Large intestine (tissue), 3 donors: ENCODE data around the gene TSNAX. TPM values are rescaled to one million over a fixed set of nuclear protein-coding genes. Genes with fewer than 3 reads are reported as not detected.
A peak's percentile ranks its signal among the peaks of the same experiment; 100 is the strongest.
"Not testable (repeated sequence)": the region's sequence is repeated elsewhere in the genome, so short reads cannot be mapped to it uniquely, and the experiment has no call there.

Experiments used
- DNase-seq, 2 donors: peaks; one replicate each; pipeline versions ENCODE4 v3.0.0 to v3.0.0-alpha.2; 2013
- H3K27ac ChIP-seq: one replicate; pipeline ENCODE4 v1.5.1; 2013; ENCODE audit warnings: low read length
- H3K27me3 ChIP-seq: 2 replicates; pipeline ENCODE4 v1.6.1; 2013; ENCODE audit warnings: low read length; ENCODE audit not compliant: control insufficient read depth, insufficient read depth
- H3K36me3 ChIP-seq: 2 replicates; pipeline ENCODE4 v1.6.1; 2013; ENCODE audit warnings: low read length; ENCODE audit not compliant: control insufficient read depth, insufficient read depth
- H3K4me1 ChIP-seq: one replicate; pipeline ENCODE4 v1.6.1; 2013; ENCODE audit warnings: low read length; ENCODE audit not compliant: control insufficient read depth, insufficient read depth
- H3K4me3 ChIP-seq: one replicate; pipeline ENCODE4 v1.5.1; 2013; ENCODE audit warnings: low read length
- H3K9me3 ChIP-seq: one replicate; pipeline ENCODE4 v1.6.1; 2013; ENCODE audit warnings: mild to moderate bottlenecking, low read depth, low read length, moderate library complexity; ENCODE audit not compliant: control insufficient read depth
- WGBS: methylation state at CpG from one replicate; pipeline ENCODE4 v1.1.5; 2013; ENCODE audit warnings: low lambda C conversion rate; ENCODE audit not compliant: insufficient coverage; 5-methylcytosine and 5-hydroxymethylcytosine counted together
- polyA plus RNA-seq: library from polyadenylated mRNA; unstranded; fragments of 120-200 nt; gene quantifications from one replicate; pipeline ENCODE4 v1.2.1, GENCODE V29; 2013

Gene TSNAX
- polyA plus RNA-seq, 1 donor: 38.2 TPM

GRCh38 chr1:231580874-231581273 is 52.4 kb downstream of the TSNAX start:
- Histone ChIP-seq H3K4me1 (no peaks in the 10 kb centered on the region), H3K27ac (no peak overlapping the region), H3K36me3 (no peaks in the 10 kb centered on the region), H3K27me3 (no peaks in the 10 kb centered on the region), H3K4me3 (no peak overlapping the region), H3K9me3 (no peaks in the 10 kb centered on the region)
- no peak for DNase-seq
- WGBS: 75% methylated on average over 1 of the region's 1 CpG

DNA sequence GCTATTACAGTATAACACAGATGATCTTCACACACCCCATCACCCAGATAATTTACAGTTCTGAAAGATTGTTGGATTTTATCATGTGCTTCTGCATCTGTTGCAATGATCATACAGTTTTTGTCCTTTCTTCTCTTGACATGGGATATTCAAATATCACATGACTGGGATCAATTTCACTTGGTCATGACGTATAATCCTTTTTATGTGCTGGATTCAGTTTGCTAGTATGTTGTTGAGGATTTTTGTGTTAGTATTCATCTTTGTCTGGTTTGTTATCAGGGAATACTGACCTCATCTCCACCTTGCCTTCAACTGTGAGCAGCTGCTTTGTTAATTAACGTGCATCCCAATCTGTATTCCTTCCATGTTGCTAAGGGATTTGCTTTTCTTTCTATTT is 53.4 kb downstream of the TSNAX start:
- Histone ChIP-seq H3K36me3 (no peaks in the 10 kb centered on the region), H3K27me3 (no peaks in the 10 kb centered on the region), H3K9me3 (no peaks in the 10 kb centered on the region), H3K4me3 (no peak overlapping the region), H3K27ac (no peak overlapping the region), H3K4me1 (no peaks in the 10 kb centered on the region)
- 100% methylated on average over 2 of the region's 2 CpGs for WGBS
- DNase-seq: no peak

- WGBS: 87% methylated on average over 3 of the region's 6 CpGs
- no peak overlapping the region for H3K27ac ChIP-seq
- no peaks in the 10 kb centered on the region for H3K27me3 ChIP-seq
- H3K36me3 ChIP-seq: no peaks in the 10 kb centered on the region
- H3K4me3 ChIP-seq: no peak overlapping the region
- H3K9me3 ChIP-seq: no peaks in the 10 kb centered on the region
- H3K4me1 ChIP-seq: no peaks in the 10 kb centered on the region
- no peak for DNase-seq
These were observed 54.9 kb downstream of the TSNAX start for GRCh38 chr1:231583376-231583775.

DNA sequence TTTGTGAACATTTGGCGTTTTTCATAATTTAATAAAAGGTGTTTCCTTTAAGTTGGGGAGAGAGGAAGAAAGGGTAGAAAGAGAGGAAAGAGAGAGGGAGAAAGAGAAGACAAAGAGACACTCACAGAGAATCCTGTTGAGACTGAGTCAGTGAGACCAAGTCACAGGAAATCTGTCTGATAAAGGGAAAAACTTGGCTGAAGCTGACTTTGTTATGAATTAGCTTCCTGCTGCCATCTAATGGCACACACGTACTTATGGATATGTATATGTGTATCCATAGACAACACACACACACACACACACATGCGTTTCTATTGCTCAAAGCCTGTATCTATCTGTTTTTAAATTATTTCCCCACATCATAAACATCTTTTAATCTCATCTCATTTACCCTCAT is 55.6 kb downstream of the TSNAX start:
- Histone ChIP-seq H3K9me3 (no peaks in the 10 kb centered on the region), H3K4me1 (no peaks in the 10 kb centered on the region), H3K36me3 (no peaks in the 10 kb centered on the region), H3K27me3 (no peaks in the 10 kb centered on the region), H3K4me3 (no peak overlapping the region), H3K27ac (no peak overlapping the region)
- 100% methylated on average over 1 of the region's 3 CpGs for WGBS
- DNase-seq: peak in 1 of 2 donors; percentile 37

DNA sequence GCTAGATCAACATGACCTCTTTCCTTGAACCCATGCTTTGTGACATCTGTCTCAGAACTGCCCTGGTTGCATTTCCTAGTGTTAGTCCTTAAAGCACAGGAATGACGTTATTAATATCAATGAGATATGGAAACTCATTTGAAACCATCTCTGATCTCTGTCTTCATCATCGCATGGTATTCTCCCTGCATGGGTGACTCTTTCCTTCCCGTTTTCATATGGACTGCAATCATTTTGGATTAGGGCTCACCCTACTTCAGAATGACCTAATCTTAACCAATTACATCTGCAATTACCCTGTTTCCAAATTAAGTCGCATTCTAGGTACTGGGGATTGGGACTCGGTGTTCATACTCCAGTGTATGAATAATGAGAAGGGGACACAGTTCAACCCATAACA is 56.5 kb downstream of the TSNAX start:
- no peak overlapping the region for H3K4me3 ChIP-seq
- H3K4me1 ChIP-seq: no peaks in the 10 kb centered on the region
- no peak overlapping the region for H3K27ac ChIP-seq
- WGBS: 92% methylated on average over 2 of the region's 5 CpGs
- DNase-seq: no peak
- H3K27me3 ChIP-seq: no peaks in the 10 kb centered on the region
- H3K36me3 ChIP-seq: no peaks in the 10 kb centered on the region
- H3K9me3 ChIP-seq: no peaks in the 10 kb centered on the region

- Histone ChIP-seq H3K4me1 (no peaks in the 10 kb centered on the region), H3K27me3 (no peaks in the 10 kb centered on the region), H3K9me3 (no peaks in the 10 kb centered on the region), H3K4me3 (no peak overlapping the region), H3K36me3 (no peaks in the 10 kb centered on the region), H3K27ac (no peak overlapping the region)
- peak; percentile 33 to 42 for DNase-seq
- 20% methylated on average over 1 of the region's 12 CpGs for WGBS
These were observed 62.2 kb downstream of the TSNAX start for GRCh38 chr1:231590453-231591198.

DNA sequence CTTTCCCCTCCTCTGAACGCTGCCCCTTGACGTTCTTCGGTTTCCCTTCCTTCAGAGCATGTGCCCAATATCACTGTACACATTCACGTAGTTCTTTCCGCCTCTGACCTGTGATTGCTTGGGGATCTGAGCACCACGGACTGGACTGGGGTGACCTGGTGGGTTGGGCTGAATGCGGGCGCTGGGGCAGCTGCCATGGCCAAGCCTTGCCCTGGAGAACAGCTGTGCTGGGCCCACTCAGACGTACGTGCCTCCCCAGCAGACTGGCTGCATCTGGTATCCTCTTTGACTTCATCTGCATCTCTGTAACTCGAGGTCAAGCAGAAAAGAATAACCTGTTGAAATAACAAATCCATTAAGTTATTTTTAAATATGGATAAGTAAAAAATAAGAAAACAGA is 63.0 kb downstream of the TSNAX start:
- Histone ChIP-seq H3K27me3 (no peaks in the 10 kb centered on the region), H3K9me3 (no peaks in the 10 kb centered on the region), H3K4me1 (no peaks in the 10 kb centered on the region), H3K4me3 (no peak overlapping the region), H3K27ac (no peak overlapping the region), H3K36me3 (no peaks in the 10 kb centered on the region)
- 88% methylated on average over 1 of the region's 11 CpGs for WGBS
- no peak for DNase-seq

- whole genome bisulfite sequencing: no CpG with 5 or more reads among the region's 1 CpG
These were observed 64.3 kb downstream of the TSNAX start for GRCh38 chr1:231592809-231593208.

DNA sequence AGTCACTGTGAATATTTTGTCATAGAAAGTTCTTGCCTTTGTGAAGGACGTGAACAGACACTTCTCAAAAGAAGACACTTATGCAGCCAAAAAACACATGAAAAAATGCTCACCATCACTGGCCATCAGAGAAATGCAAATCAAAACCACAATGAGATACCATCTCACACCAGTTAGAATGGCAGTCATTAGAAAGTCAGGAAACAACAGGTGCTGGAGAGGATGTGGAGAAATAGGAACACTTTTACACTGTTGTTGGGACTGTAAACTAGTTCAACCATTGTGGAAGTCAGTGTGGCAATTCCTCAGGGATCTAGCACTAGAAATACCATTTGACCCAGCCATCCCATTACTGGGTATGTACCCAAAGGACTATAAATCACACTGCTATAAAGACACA is 64.8 kb downstream of the TSNAX start:
- not testable (repeated sequence) for H3K36me3 ChIP-seq, DNase-seq, H3K9me3 ChIP-seq, H3K4me3 ChIP-seq, H3K27ac ChIP-seq, H3K27me3 ChIP-seq, H3K4me1 ChIP-seq
- WGBS: no CpG with 5 or more reads among the region's 1 CpG

More at GRCh38 chr1:231592809-231593208, 64.3 kb downstream of the TSNAX start:
- H3K4me1 ChIP-seq: no peaks in the 10 kb centered on the region
- no peak for DNase-seq
- H3K27ac ChIP-seq: no peak overlapping the region
- no peaks in the 10 kb centered on the region for H3K27me3 ChIP-seq
- no peak overlapping the region for H3K4me3 ChIP-seq
- no peaks in the 10 kb centered on the region for H3K36me3 ChIP-seq
- H3K9me3 ChIP-seq: no peaks in the 10 kb centered on the region

- H3K27me3 ChIP-seq: no peaks in the 10 kb centered on the region
- H3K27ac ChIP-seq: no peak overlapping the region
- WGBS: 40% methylated on average over 1 of the region's 2 CpGs
- H3K4me3 ChIP-seq: no peak overlapping the region
- no peaks in the 10 kb centered on the region for H3K9me3 ChIP-seq
- H3K36me3 ChIP-seq: no peaks in the 10 kb centered on the region
- no peak for DNase-seq
- H3K4me1 ChIP-seq: no peaks in the 10 kb centered on the region
These were observed 65.7 kb downstream of the TSNAX start for GRCh38 chr1:231594123-231594522.

GRCh38 chr1:231594749-231595148 is 66.3 kb downstream of the TSNAX start:
- DNase-seq: no peak
- H3K27me3 ChIP-seq: no peaks in the 10 kb centered on the region
- H3K27ac ChIP-seq: no peak overlapping the region
- no CpG with 5 or more reads among the region's 4 CpGs for WGBS
- no peaks in the 10 kb centered on the region for H3K4me1 ChIP-seq
- no peaks in the 10 kb centered on the region for H3K9me3 ChIP-seq
- no peaks in the 10 kb centered on the region for H3K36me3 ChIP-seq
- no peak overlapping the region for H3K4me3 ChIP-seq
